Umbilical cord (tissue), 2 donors: ENCODE measurements around the gene SYNPR. TPM values are rescaled to one million over a fixed set of nuclear protein-coding genes. Genes with fewer than 3 reads are reported as not detected.

Experiments
- DNase-seq: peaks from one replicate; pipeline ENCODE4 v3.0.0-alpha.2; 2015; ENCODE audit warnings: low spot score
- total RNA-seq: library from RNA; depleted of rRNA; stranded (reverse); fragments of >200 nt; gene quantifications from one replicate; pipeline ENCODE4 v1.2.3, GENCODE V29; 2014; ENCODE audit warnings: low replicate concordance; ENCODE audit not compliant: insufficient read depth

SYNPR gene
- total RNA-seq, 1 donor from 2014 or later: 9.9 TPM

DNA sequence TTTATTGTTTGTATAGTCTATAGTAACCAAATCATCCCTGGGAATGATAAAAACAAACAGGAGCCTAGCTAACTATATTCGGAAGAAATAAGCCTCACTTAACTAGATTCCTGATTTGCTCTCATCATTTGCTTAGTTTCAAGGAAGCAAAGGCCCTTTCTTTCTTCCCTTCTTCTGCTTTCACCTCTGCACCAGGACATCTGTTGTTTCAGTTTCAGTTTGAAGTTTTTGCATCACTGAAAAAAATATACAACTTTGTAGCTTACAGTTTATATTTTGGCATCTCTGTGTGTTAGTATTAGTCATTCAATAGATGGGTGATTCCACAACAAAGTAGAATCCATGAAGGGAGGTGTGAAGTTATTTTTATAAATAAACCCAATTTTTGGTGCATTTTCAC is 260.8 kb downstream of the SYNPR start:
- no peak for DNase-seq

DNA sequence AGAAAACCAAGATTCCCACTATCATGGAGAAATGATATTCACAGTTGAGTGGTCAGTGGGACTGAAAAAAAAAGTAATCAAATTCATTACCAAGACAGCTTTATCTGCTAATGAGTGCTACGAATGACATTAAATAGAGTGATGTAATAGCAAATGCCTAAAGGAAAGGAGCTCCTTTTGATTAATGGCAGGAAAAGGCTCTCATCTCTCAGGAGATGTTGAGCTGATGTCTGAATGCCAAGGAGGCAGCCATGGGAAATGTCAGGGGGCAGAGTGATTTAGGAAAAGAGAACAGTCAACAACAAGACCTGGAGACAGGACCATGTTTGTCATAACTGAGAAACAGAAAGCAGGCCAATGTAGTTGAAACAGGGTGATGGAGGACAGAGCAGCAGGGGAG is 277.7 kb downstream of the SYNPR start:
- DNase-seq: peak; percentile 21

DNA sequence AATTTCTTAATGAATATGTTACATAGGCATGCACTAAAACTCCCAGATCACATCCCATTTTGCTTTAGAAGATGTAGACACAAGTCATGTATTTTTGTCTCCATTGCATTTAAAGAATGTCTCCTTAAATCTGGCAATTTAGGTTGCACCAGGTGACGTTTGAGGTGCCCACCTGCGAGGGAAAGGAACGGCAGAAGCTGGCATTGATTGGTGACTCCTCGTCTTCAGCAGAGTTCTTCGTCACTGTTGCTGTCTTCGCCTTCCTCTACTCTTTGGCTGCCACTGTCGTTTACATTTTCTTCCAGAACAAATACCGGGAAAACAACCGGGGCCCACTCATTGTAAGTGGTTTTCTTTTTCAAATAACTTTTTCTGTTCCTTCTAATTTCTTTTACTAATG is 278.3 kb downstream of the SYNPR start:
- DNase-seq: no peak

DNA sequence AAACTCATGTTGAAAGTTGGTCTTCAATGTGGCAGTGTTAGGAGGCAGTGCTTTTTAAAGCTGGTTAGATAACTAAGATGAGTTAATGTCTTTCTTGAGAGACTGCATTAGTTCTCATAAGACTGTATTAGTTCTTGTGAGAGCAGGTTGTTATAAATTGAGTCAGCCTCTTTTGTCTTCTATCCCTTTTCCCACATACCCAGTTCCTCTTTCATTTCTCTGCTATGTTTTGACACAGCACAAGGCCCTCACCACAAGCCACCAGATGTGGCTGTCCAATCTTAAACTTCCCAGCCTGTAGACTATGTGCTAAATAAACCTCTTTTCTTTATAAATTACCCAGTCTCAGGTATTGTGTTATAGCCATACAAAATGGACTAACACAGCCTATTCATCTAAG is 279.8 kb downstream of the SYNPR start:
- no peak for DNase-seq

DNA sequence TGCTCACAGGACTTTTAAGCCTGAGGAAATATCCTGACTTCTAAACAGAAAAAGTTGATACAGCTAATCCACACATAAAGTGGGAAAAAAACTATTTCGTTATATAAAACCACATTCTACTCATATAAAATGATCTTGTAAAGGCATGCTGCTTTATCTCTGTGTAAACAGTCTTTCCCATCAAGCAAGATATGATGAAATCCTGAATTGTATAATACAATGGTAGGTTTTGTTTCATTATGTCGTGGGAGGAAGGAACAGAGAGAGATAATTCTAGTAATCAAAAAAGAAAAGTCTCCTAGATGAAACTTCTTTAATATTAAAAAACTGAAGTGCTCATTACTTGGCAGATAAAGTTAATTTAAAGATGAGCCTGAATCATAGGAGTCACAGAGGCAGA is 281.8 kb downstream of the SYNPR start:
- DNase-seq: no peak

DNA sequence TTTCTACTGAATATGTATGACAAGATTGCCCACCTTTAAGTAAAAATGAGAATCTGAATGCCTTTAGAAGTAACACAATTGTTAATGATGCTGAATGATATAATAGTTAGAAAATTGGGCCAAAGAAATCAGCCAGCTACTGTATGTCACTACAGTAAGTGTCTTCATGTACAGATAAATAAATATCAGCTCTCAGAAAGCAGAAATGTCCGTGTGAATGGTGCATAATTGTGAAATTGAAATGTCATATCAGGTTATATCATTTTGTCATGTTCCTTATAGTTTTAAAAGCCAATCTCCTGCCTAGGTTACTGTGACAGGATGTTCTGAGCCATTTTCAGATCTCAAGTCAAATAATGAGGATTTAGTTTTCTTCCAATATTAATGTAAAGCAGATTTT is 283.8 kb downstream of the SYNPR start:
- DNase-seq: no peak

DNA sequence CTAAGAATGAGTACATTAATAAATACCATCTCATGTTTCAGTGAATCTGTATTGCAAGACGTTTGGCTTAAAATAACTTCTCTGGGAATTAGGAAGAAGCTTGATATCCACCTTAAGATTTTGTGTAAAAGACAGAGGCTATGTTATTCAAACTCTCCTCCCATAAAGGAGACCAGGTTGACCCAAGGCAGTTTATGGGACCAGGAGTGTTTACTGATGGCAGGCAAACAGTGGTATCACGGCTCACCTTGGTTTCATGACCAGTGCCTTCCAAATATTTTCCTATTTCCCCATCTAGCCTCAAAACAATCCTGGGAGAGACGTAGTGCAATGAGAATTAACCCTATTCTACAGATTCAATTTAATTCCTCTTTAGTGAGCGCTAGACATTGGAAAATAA is 284.2 kb downstream of the SYNPR start:
- DNase-seq: no peak

DNA sequence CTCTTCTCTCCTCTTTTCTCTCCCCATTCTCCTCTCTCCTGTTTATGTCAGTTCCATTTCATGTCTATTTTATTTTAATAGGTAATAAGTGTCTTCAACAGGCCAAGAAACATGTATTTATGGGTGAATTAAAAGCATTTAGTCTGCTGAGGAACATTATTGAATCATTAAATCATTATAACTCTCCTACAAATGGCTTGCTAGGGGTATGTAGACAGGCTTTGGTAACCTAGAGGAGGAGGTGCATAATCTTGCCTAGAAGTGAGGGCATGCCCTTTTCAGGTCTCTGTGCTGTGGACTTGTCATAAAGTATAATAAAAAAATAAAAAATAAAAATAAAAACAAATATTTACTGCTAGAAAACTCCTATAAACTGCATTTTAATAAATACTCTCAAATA is 285.5 kb downstream of the SYNPR start:
- no peak for DNase-seq

DNA sequence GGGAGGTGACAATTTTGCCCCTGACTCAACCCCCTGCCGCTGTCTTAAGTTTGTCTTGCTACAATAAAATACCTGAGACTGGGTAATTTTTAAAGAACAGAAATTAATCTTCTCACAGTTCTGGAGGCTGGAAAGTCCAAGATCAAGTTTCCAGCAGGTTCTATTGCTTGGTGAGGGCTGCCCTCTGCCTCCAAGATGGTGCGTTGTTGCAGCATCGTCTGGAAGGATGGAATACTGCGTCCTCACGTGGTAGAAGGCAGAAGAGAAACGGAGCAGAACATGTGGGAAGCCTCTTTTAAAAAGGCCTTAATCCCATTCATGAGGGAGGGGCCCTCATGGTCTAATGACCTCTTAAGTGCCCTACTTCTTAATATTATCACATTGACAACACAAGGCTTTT is 287.1 kb downstream of the SYNPR start:
- no peak for DNase-seq

DNA sequence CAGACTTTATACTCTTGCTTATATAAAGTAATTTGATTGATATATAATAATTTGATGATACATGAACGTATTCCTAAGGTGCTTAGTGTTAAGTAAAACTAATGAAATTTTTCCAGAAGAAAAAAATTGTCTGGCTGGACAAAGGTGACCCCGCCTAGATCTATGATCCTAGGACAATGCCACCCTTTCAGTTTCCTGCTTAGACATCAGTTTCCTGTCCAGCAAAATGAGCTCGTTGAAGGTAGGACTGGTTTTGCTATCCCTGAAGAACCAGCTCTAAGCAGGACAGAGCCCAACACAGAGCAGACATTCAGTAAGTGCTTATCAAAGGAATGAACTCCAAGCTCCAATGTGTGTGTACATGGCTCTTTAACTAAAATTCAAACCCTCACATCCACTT is 293.6 kb downstream of the SYNPR start:
- no peak for DNase-seq

DNA sequence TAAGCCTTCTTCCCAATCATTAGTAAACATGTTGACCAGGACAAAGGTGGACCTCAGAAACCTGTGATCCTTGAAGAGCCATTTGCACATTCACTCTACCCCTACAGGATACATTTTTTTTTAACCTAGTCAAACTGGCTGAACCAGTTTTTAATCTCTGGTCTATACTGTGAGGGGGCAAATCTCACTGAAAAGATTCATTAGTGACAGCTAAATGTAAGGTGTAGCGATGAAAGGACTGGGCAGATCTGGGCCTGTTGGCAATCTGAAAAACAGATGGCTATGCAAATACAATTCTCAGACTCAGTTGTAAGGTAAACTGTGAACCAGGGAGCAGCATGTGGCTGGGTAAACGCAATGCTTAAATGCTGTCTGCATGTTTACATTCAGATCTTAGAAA is 298.7 kb downstream of the SYNPR start:
- peak; percentile 76 for DNase-seq

DNA sequence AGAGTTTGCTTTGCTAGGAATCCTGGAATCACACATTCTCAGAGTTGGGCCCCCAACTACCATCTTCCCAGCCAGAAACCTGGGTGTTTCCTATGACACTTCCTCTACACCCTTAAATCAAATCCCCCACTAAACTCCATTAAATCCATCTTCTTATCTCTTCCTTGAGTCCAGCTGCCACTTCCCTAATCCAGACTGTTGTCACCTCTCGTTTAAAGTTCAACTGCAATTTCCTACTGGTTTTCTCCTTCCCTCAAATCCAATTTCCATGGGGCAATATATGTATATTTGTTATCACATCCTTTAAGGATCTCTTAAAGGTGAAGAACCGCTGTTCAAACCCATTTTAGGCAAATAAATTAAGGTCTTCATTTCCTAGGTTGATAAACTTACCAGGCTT is 300.8 kb downstream of the SYNPR start:
- DNase-seq: no peak

DNA sequence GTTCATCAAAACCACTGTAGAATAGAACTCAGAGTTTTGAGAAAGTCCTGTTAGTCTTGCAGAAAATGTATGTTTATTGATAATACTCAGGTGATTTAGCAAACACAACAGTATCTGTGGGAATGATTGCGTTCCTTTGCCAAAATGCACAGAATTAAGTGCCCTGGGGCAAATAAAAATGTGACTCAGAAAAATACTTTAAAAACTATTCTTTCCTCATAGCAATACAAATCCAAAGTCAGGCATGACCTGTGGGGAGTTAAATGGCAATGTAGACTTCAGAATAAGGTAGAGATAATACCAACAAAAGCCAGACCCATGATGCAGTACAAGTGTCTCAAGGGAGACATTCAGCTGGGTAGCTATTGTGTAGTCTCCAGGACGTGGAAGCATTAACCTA is 302.0 kb downstream of the SYNPR start:
- no peak for DNase-seq

DNA sequence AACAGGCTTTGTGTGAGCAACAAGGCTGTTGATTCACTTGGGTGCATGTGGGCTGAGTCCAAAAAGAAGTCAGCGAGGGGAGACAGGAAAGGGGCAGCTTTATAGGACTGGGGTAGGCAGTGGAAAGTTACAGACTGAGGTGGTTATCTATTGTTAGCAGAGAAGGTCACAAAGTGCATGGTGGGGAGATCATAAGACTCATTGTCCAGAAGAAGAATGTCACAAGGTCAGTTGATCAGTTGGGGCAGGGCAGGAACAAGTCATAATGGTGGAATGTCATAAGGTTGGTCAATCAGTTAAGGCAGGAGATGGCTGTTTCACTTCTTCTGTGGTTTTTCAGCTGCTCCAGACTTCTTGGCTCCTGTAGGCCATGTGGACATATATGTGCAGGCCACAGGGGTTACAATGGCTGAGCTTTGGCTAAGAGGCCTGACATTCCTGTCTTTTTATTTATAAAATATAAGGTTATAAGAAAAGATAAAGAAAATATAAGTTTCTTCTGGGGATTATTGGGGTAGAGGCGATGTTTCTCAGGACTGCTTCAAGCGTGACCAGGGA is 304.9 kb downstream of the SYNPR start:
- no peak for DNase-seq

DNA sequence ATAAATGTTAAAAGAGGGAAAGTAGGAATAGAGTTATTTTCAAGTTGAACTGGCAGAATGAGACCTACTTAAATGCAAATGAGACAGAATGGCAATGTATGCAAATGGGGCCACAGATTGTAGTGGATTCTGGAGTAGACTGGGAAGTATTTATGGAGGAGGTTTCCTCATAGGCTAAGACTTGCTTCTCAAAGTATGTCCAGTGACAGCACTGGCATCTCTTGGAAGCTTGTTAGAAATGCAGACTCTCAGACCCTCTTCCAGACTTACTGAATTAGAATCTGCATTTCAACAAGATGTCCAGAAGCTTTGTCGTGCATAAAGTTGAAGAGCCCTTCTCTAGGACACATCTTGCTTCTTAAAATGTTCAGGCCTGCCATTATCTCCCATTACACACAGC is 306.6 kb downstream of the SYNPR start:
- no peak for DNase-seq

DNA sequence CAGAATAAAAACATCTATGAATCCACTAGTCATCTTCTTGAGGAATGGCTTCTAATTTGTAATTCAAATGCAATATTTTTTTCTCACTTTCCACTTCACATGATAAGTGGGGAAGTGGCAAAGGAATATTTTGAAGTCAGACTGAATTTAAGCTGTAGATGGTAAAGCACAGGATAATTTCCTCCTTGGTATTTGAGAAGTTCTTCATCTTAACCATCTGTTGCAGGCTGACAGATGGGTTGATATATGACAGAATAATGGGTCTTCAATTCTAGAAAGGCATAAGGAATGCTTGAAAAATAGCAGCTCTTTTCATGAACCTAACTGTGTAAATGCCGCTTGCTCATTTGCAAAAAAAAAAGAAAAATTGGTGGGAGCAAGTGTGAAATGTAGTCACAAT is 307.8 kb downstream of the SYNPR start:
- DNase-seq: peak; percentile 2

DNA sequence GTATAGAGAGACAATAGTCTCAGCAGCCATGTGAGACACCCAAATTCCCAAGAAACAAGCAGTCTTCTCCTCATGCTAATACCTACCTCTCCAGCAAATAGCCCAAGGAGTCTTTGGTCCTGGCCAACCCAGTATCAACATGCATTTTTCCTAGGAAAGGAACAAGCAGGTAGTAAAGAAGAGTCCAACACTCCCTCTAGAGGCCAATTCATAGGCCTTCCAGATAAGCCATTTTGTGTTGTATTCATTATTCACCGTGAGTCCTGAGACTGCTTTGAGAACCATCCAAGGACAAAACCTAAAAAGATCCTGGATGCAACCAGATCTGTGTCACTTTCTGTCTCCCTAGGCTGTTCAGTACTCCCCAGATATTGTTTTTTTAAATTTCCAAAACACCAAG is 310.8 kb downstream of the SYNPR start:
- no peak for DNase-seq

DNA sequence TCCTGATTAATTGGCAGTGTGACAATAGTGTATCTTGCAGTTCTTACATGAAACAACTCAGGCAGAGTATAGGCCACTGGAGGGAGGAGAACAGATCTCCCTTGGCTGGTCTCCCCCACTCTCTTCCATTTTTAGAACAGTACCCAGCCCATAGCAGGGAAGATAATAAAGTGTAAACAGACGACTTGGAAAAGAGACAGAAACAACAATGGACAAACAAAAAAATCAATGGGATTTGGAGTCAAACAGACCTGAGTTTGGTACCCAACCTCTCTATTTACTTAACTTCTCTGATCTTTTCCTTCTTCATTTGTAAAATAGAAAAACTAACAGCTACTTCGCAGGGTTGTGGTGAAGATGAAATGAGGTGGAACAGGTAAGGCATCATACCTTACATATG is 315.7 kb downstream of the SYNPR start:
- DNase-seq: no peak

DNA sequence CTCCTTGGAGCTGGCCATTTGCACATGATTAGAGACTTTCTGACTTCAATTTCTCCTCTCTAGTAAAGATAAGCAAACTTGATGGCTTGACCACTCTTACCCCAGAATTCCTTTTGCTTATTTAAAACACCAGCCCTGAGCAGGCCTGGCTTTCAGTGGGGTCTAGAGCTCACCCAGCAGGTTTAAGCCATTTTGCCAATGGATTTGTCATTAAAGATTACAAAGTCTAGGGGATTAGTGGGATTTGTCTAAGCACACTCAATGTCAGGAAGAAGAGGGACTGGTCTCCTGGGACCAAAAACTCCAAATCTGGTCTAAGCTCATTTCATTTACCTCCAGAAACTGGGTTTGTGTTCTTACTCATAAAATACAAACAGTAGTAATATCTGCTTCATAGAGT is 317.1 kb downstream of the SYNPR start:
- DNase-seq: no peak

DNA sequence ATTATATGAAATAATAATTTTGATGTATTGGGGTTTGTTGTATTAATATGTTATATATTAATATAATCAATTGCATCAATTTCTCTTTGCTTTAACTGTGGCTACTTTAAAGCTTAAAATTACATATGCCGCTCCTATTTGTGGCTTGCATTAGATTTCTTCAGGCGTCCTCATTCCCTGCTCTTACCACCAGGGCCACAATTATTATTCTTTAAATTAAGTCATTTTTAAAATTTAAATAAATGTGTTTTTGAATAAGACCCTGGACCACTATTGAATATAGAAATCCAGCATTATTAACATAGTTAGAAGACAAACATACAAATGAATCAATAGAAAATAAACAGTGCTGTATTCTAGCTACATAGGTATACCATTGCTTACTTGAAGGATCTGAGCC is 318.9 kb downstream of the SYNPR start:
- no peak for DNase-seq

DNA sequence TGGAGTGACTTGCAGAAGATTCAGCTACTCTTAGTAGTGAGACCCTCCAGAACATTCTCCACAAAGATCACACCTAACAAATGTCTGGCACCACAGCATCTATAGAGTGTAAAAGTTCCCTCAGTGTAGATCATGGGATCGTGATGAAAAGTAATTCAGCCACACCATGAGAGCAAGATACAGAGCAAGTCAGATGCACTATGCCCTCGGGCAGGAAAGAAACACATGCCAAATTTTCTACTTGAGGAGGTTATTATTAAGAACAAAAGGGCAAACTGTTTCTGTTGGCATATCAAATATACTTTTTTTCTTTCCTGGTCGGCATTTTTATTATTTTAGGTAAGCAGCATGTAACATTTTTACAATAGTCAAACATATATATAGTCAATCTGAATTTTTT is 329.6 kb downstream of the SYNPR start:
- no peak for DNase-seq

DNA sequence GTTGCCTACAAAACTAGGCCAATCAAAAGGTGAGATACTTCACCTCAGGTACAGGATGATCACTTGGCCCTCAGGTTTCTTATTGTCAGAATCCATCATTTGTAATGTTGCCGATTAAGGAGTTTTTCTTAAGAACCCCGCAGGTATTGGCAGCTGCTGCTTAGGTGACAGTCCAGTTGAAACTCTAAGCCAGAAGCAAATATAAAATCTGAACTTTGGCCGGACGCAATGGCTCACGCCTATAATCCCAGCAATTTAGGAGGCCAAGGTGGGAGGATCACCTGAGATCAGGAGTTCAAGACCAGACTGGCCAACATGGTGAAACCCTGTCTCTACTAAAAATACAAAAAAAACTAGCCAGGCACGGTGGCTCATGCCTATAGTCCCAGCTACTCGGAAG is 331.3 kb downstream of the SYNPR start:
- DNase-seq: no peak

DNA sequence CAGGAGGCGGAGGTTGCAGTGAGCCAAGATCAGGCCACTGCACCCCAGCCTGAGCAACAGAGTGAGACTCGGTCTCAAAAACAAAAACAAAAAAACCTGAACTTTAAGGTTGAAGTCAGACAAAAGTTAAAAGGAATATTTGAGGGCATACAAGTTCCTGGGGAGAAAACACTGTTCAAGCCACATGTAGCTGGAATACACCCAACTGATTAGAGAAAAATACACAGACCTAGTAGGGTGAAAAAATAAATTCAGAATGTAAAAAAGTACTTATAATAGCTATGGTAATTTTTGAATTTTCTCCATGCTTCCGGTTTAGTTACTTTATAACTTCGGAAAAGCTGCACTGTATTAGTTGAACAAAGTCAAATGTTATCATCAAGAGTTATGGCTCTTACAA is 331.7 kb downstream of the SYNPR start:
- DNase-seq: no peak

DNA sequence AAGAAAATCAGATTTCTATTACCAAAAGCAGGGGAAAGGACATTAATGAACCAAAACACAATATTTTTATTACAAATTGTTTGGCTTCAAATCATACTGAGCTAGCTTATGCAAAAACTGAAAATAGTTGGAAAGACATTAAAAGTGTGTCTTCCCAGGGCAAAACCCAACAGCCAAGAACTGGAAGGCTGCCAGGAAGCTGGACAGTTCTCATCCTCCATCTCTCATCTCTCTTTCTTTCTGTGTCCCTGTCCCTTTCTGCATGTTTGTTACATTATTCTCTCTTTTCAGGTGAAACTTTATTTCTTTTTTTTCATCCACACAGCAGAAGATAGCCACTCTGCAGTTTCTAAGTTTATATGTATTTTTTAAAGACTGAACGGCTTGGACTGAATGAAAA is 333.3 kb downstream of the SYNPR start:
- DNase-seq: no peak

DNA sequence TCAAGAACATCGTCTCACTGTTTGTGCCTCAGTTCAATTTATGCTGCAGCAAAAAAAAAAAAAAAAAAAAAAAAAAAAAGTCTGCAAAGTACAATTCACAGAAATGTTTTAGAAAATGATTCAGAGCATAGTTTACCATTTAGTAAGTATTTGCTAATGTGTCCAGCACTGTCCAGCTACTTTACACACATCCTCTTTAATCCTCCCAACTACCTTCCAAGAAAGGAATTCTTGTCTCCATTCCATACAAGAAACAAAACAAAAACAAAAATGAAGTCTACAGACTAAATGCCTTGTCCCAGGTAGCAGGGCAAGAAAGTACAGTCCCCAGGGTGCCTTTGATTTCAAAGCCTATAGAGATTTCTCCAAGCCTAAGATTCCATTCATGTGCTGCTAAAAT is 335.5 kb downstream of the SYNPR start:
- no peak for DNase-seq
